GM18907 (cell line): ENCODE data around the gene LRRC15.

ENCODE experiments used
- ATAC-seq: cut with Tn5 transposase; IDR thresholded peaks from one replicate; pipeline ENCODE4 v1.9.1; 2021; ENCODE audit warnings: mild to moderate bottlenecking, moderate library complexity; ENCODE audit not compliant: unreplicated experiment

Gene LRRC15

DNA sequence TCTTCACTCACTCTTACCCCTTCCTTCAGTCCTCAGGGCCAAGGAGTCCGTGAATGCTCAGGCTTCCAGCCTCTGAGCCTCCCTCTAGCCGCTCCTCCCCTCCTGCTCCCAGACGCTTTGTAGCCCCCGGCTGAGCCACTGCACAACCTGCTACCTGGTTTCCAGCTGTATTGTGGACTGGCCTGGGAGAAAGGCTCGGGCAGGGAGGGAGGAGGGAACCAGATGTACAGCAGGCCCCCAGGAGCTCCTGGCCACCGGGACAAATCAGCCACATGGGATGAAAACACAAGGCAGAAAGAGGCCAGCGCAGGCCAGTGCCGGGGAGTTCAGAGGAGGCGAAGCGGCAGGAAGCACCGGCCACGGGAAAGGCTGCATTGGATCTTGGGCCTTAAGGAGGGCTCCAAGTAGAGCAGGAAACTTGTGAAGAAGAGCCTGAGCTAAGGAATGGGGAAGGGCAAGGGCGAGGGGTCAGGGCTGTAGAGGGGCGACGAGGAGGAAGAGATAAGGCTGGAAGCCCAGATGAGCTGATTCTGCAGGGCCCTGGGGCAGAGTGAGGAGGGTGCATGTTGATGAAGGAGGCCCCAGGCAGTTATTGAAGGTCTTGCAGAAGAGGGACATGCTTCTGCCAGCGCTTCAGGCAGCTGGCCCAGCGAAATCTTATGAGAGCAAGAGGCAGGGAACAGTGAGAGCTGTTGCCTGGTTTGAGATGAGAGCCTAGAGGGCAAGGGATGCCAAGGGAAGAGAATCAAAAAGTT is 32.8 kb downstream of the LRRC15 start:
- no peak for ATAC-seq

DNA sequence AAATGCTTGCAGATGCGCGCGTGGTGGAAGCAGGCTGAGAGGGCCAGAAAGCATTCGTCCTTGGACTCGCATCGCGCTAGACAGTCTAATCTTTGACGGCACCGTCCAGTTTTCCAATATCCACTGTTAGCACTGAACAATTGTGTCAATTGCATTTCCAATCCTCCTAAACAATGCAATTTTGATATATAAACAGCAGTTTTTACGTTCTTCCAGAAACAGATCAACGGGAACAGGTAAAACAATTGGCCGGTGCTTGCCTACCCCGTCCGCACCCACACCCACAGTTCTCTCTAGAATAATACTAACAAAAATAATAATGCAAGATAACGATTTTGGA is 35.6 kb downstream of the LRRC15 start:
- ATAC-seq, result no peak

DNA sequence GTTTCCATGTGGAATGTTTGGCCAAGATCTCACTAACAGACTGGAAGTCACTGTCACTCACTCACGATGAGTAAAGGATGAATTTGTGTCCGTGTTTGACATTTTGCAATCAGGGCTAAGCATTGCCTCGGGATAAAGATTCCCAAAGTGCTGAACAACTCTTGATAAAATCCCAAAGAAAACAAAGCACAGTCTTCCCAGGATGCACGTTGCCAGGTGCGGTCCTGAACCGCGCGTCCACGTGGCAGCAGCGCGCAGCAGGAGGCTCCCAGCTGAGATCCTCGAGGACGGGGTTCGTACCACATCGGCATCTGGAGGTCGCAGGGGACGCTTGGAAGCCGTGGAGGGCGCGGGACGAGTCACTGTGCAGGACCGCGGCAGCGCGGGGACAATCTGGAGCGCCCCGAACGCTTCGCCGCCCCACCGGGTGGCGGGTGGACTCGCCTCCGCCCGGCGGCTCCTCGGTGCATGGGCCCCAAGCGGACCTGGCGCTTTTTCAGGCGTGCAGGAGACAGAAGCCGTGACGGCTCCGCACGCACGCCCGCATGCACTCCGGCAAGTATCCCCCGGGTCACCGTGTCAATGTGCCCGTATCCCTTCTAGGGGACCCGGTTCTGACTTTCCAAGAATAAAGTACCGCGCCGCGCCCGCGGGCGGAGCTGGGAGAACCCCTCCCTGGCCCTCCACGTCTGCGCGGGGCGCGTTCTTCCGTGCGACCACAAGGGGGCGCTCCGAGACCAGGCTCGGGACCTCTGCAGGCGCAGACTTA is 36.1 kb downstream of the LRRC15 start:
- ATAC-seq, result peak; percentile 78

DNA sequence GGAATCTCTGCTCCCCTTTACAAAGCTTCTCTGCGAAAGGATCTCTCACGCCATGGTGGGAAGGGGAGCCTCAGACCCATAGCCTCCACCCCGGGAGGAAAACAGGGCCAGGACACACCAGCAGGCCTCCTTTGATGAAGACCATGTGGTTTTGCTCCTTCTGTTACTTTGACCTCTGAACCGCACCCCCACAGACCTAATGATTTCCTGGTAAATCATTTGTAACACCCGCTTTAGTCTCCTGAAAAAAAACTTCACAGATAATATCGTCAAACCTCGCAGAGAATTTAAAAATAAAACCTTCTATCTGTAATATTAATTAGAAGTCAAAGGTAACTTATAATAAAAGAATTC is 36.7 kb downstream of the LRRC15 start:
- ATAC-seq, result no peak

DNA sequence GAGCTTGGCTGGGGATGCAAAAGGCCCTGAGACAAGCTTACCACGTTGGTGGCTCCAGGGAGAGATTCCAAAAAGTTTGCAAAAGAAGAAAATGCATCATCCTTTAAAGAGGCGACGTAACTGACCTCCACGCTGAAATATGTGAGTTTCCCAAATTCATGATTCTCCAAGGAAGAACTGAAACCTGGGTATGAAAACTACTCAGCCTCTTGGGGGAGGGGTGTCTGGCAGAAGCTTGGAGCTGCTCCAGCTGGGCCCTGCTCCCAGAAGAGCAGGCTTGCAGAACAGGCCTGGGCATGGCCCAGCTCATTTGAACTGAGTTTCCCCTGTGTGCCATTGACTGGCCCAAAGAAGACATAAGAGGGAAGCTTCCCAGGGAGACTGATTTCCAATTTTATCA is 39.0 kb downstream of the LRRC15 start:
- ATAC-seq, result no peak

DNA sequence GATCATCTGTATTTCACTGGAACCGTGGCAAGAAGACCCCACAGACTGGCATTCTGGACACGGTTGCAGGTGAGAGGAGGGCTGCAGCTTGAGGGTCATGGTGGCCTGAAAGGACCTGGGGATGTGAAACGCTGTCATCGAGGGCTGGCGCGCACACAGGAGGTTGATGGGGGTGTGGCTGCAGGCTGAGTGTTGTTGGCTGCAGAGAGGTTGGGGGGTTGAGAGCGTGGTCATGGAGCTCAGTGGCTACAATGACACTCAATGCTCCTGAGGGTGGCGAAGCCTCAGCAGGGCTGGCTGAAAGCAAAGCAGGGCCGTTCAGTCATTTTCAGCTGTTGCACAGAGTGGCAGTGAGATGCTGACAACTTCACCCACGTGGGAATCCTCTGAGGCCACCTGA is 39.4 kb downstream of the LRRC15 start:
- no peak for ATAC-seq

DNA sequence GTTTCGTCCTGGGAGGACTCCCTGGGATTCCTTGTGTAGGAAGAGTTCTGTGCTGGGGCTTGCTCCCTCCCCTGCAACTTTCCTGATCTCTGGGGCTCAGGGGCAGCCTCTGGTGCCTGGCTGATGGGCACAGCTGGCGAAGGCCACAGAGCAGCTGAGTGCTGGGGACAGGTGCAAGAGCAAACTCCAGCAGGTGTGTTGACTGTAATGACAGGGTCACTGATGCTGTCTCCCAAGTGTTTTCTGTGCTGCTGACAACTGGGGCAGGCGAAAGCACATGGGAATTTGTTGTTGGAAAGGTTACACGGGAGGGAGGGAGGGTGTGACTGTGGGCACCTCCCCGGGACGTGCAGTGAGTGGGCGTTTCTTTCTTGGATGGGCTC is 40.0 kb downstream of the LRRC15 start:
- ATAC-seq, result no peak

DNA sequence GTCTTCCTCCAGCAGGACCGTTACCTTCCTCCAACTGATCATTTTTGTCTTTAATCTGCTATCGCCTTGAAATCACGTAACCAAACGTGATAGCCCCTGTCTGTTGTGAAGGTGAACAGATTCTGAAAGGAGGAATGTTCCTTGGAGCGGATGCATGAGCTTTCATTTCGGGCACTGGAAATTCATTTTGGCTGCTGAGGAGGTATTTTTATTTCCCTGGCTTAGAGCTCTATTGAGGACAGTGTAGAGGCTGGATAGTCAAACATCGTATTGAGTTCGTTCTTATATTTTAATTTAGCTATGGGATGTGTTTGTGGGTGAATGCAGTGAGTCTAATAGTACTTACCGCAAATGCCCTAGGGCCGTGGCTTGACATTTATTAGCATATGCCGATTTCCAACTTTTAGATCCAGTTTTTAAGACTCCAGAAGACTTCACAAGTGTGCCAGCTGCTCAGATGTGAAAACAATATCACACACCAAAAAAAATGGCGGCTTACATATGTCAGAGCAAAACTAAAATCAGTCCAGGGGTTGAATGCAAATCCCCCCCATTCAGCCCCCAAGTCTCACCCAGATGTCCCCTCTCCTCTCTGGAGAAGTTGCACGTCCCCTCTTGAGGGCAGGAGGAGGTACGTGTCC is 40.5 kb downstream of the LRRC15 start:
- ATAC-seq, result no peak

DNA sequence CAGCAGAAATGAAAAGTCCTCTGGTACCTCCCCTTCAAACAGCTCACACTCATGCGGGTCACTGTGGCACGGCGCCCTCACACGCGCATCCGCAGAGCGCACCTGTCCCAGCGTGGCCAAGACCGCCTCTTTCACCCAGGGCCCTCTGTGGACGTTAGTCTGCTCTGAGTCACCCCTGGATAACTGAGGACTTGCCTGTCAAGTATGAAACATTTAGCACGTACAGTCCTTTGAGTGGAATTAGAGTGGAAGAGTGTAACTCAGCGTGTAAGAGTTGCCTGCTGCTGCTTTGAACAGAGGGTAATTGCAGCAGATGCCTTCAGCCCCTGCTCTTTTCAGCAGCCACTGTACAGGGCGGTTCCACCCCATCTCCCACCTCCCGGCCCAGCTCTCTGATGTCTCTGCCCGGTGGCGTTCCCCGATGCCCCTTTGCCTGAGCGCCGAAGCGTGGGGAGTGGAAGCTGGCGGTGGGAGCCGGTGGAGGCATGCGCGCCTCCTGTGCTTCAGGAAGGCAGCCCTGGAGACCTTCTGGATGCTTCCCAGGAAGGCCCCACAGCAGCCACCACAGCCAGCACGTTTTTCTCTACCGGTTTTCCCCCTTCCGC is 41.4 kb downstream of the LRRC15 start:
- no peak for ATAC-seq

DNA sequence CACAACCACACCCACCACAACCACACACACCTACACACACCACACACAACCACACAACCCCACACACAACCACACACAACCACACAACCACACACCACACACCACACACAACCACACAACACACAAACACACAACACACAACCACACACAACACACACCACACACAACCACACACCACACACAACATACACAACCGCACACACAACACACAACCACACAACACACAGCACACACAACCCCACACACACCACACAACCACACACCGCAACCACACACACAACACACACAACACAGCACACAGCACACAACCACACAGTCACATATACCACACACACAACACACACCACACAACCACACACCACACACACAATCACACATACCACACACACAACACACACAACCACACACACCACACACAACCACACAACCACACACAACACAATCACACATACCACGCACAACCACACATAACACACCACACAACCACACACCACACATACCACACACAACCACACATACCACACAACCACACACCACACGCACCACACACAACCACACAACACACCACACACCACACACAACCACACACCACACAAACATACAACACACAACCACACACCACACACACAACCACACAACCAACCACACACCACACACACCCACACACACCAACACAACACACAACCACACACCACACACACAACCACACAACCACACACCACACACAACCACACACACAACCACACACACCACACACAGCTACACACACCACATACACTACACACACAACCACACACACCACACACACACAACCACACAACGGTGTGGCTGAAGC is 42.1 kb downstream of the LRRC15 start:
- no peak for ATAC-seq

DNA sequence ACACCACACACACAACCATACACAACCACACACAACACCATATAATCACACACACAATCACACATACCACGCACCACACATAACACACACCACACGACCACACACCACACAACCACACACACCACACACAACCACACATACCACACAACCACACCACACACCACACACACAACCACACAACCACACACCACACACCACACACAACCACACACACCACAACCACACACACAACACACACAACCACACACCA is 42.6 kb downstream of the LRRC15 start:
- no peak for ATAC-seq

DNA sequence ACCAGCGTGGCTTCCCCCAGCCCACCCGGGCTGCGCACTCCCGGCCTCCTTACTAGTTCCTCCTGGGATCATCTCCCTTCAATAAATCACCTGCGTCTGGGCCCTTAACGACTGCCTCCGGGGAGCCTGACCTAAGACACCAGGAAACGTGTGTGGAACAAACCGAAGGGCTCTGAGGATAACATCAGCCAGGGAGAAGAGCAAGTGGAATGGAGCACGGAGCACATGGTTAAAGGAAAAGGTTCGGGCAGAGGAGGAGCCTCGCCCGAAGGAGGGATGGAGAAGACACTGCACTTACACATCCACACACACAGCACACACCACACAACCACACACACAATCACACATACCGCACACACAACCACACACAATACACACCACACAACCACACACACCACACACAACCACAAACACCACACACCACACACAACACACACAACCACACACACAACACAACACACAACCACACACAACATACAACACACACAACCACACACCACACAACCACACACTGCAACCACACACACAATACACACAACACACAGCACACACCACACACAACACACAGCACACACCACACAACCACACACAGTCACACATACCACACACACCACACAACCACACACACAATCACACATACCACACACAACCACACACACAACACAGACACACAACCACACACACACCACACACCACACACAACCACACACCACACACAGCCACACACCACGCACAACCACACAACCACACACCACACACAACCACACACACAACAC is 43.2 kb downstream of the LRRC15 start:
- no peak for ATAC-seq

DNA sequence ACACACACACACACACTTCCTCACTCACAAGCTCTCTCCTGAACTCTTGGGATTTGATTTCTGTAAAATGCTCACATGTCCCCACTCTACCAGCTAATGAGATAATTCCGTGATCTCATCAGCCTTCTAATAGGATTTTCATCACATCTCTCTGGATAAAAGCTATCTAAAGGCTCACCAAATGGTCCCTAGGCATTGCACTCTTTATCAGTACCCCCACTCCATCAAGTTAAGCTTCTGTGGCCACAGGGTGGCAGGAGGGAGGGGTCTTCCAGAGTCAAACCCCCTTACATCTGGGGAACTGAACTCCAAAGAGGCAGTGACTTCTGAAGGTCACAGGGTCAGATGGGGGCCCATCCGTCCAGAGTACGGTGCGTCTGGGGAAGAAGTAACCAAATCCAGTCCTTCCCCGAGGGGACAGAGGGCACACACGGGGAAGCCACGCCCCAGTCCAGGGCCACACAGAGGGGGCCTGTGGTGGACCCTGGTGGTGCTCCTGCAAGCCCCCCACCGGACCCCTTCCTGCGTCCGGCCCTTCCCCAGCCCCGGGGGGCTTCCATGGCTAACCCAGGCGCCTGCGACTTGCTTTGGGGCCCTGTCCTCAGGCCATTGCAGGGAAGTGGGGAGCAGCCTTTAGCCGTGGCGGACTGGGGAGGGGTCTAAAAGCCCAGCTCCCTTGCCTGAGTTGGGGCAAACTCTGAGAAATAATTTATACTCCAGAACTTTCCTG is 44.0 kb downstream of the LRRC15 start:
- no peak for ATAC-seq

DNA sequence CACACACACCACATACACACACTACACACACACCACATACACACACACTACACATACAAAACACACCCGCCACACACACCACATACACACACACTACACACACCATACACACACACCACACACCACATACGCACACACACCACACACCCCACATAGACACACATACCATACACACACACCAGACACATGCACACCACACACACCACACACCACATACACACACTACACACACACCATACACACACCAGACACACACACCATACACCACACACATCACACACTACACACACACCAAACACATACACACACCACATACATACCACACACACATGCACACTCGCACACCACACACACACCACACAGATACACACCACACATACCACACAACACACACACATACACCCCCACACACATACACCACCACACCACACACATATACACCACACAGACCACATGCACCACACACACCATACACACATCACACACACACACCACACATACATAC is 44.7 kb downstream of the LRRC15 start:
- no peak for ATAC-seq

DNA sequence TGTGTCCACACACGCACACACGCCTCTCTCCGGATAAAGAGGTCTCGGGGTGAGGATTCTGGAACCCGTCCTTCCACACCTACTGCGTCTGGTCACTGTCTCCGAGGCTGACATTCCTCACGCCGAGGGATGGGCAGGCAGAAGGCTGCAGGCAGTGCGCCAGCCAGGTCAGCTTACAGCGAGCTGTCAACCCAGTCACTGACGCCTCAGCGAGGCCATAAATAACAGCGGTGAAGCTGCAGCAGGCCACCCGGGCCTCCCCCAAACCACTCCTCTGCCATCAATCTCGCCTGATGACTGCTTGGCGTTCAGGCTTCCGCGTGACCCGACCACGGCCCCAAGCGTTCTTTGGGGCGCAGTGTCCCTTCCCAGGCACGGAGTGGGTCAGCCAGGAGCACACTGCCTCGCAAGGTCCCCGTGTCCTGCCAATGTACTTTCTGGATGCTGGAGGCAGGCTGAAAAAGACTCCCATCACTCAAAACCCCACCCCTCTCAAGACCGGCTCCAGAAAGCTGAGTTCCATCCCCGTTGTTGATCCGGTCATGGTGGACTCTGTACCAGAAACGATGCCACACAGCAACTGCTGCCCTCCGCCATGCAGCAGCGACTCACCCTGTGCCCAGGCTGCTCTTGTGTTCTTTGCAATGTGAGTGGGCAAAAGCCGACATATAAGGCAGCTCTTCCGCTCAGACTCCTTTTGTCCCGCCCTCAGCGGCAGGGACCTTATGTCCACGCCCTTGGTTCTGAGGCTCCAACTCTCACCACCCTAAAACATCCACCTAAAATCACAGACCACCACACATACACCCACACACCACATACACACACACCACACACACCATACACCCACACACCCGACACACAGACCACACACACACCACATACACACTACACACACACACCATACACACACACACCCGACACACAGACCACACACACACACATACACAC is 45.5 kb downstream of the LRRC15 start:
- peak; percentile 62 for ATAC-seq

DNA sequence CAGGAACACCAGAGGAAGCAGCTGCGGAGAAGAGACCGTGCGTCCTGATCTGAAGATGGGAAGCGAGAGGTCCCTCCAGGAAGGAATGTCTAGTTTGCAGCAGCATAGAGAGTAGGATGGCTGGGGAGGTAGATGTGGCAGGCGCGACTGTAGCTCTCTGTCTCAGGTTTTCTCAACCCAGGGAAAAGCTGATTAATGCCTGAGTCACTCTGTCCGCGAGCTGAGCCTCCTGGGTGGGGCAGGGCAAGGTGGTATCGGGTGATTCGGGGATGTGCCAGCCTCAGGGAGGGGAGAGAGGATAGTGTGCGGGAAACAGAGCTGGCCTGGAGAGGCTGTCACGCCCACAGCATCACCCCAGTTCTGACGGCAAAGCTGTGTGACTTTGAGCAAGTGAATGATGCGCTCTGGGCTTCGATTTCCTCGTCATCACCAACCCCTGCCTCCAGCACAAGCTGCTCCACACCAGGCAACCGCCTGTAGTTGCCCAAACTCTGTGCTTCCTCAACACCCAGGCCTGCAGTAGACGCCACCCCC is 46.8 kb downstream of the LRRC15 start:
- ATAC-seq, result no peak

DNA sequence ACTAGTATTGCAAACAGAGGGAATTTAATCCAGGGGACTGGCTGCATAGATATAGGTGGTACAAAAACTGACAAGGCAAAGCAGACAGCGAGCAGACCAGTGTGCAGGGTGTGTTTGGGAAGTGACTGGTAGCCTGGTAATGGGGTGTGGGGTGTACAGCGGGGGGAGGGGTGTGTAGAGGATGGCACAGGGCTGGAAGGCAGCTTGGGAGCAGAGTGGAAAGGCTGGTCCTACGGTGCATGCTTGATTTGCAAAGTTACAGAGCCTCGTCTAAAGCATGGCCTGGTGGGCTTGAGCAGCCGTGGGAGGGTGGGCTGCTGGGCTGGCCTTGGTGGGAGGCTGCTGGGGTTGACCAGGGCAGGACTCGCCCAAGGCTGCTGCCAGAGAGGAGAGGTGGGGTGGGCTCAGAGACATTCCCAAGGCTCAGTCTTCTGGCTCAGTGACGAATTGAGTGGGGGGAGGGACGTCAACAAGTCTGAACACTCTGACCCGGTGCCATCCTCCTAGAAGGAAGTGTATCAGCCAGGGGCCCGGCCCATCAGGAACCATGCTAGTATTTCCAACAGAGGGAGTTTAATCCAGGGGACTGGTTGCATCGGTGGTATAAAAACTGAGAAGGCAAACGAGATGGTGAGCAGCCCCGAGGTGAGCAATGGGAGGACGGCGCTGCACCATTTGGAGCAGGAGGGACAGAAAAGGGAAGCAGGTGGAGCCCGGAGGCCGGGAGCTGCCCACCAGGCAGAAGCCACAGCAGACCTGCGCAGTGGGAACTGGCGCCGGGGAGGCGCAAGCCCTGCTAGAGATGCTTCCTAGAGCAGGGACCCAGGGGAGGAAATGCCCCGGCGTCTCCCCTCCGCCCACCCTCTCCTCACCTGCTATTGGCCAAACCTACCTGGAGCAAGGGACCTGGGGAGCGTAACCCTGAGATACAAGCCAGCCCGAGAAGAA is 47.6 kb downstream of the LRRC15 start:
- no peak for ATAC-seq
